HCT116 (cell line): ENCODE measurements around the gene CFL1. TPM values are rescaled to one million over a fixed set of nuclear protein-coding genes. Genes with fewer than 3 reads are reported as not detected.

ENCODE experiments used
- ATAC-seq: fragments of 200-7000 bp; cut with Tn5 transposase; 2 replicates; pipeline ENCODE4 v1.9.1; 2020; ENCODE audit warnings: mild to moderate bottlenecking, moderate library complexity
- BruUV-seq: library from RNA; stranded (reverse); fragments of 400-500 nt; replicated peaks from 2 replicates; lab custom pipeline; 2021; lab: Mats Ljungman, UMichigan
- CTCF ChIA-PET: fragments of 300-600 bp; sonication (Branson Sonifier 250); formaldehyde crosslinking; loops from one replicate; lab custom pipeline; 2021; ENCODE audit warnings: antibody characterized with exemption; lab: Charles Lee
- POLR2A ChIA-PET: fragments of 300-600, 350-600 bp; sonication (Branson Sonifier 250); formaldehyde crosslinking; loops from one replicate; lab custom pipeline; 2021; ENCODE audit warnings: antibody characterized with exemption; lab: Charles Lee
- RAD21 ChIA-PET, 2 experiments: fragments of 300-600 bp; sonication (Branson Sonifier 250); formaldehyde crosslinking; loops; one replicate each; lab custom pipeline; 2023; ENCODE audit warnings: low total read pairs in 2 of 2; ENCODE audit not compliant: uncharacterized antibody in 2 of 2, unreplicated experiment in 2 of 2, low non-redundant PET in 1 of 2; lab: Charles Lee
- DNase-seq: peaks from one replicate; pipeline ENCODE4 v3.0.0-alpha.2; 2010; ENCODE audit warnings: low read depth, low spot score
- H2AFZ ChIP-seq: fragments of 200-600 bp; shearing (Covaris generic), sonication (generic); 2 replicates; pipeline ENCODE4 v1.6.1; 2017; ENCODE audit warnings: low read depth, mixed run types, mixed read lengths, antibody characterized with exemption, low read length; ENCODE audit not compliant: poor library complexity, severe bottlenecking
- H3K27ac ChIP-seq: 2 replicates; pipeline ENCODE4 v1.5.1; 2012; ENCODE audit warnings: low read depth, low read length
- H3K27me3 ChIP-seq: fragments of 200-600 bp; sonication (generic); 2 replicates; pipeline ENCODE4 v1.6.1; 2016; ENCODE audit warnings: mixed run types, low read length, mixed read lengths; ENCODE audit not compliant: insufficient read depth
- H3K36me3 ChIP-seq, 2 experiments: fragments of 200-500 bp in 1 of 2; fragments of 200-600 bp in 1 of 2; sonication (Bioruptor generic) in 1 of 2; sonication (generic) in 1 of 2; 2 replicates each; pipeline versions ENCODE4 v1.5.1 to v1.6.1; 2014 to 2016; ENCODE audit warnings: low read length in 2 of 2, inconsistent platforms in 1 of 2, mixed read lengths in 1 of 2, mixed run types in 1 of 2; ENCODE audit not compliant: insufficient read depth in 2 of 2, control insufficient read depth in 1 of 2
- H3K4me1 ChIP-seq, 2 experiments: fragments of 200-600 bp in 1 of 2; sonication (generic) in 1 of 2; 2 replicates each; pipeline versions ENCODE4 v1.5.1 to v1.6.1; 2012 to 2017; ENCODE audit warnings: low read length in 2 of 2, inconsistent platforms in 1 of 2, mild to moderate bottlenecking in 1 of 2, mixed read lengths in 1 of 2, mixed run types in 1 of 2, moderate library complexity in 1 of 2; ENCODE audit not compliant: insufficient read depth in 2 of 2, control insufficient read depth in 1 of 2
- H3K4me2 ChIP-seq: fragments of 200-600 bp; sonication (generic); 2 replicates; pipeline ENCODE4 v1.6.1; 2017; ENCODE audit warnings: mixed run types, low read length, mixed read lengths
- H3K4me3 ChIP-seq, 2 experiments: fragments of 200-600 bp in 1 of 2; sonication (generic) in 1 of 2; replicated peaks in 1 of 2; 2 replicates each; pipeline ENCODE4 v1.5.1; 2011 to 2016; ENCODE audit warnings: low read length in 2 of 2, control low read depth in 1 of 2, low read depth in 1 of 2, mild to moderate bottlenecking in 1 of 2, mixed read lengths in 1 of 2, mixed run types in 1 of 2
- H3K79me2 ChIP-seq: fragments of 200-600 bp; sonication (generic); 2 replicates; pipeline ENCODE4 v1.6.1; 2017; ENCODE audit warnings: mild to moderate bottlenecking, mixed run types, low read length, moderate library complexity, mixed read lengths; ENCODE audit not compliant: insufficient read depth
- H3K9ac ChIP-seq: fragments of 200-600 bp; sonication (generic); 2 replicates; pipeline ENCODE4 v1.6.1; 2016; ENCODE audit warnings: low read length, mixed read lengths
- H3K9me2 ChIP-seq: fragments of 200-600 bp; sonication (generic), shearing (Covaris generic); 2 replicates; pipeline ENCODE4 v1.6.1; 2017; ENCODE audit warnings: mixed run types, mild to moderate bottlenecking, moderate library complexity; ENCODE audit not compliant: insufficient read depth
- H3K9me3 ChIP-seq, 2 experiments: fragments of 200-500 bp in 1 of 2; fragments of 200-600 bp in 1 of 2; sonication (Bioruptor generic) in 1 of 2; sonication (generic) in 1 of 2; 2 replicates each; pipeline ENCODE4 v1.6.1; 2014 to 2017; ENCODE audit warnings: low read length in 2 of 2, mixed read lengths in 2 of 2, inconsistent platforms in 1 of 2, low read depth in 1 of 2, mild to moderate bottlenecking in 1 of 2, mixed run types in 1 of 2, moderate library complexity in 1 of 2; ENCODE audit not compliant: control insufficient read depth in 1 of 2, insufficient read depth in 1 of 2
- H4K20me1 ChIP-seq: fragments of 200-600 bp; sonication (generic), shearing (Covaris generic); 2 replicates; pipeline ENCODE4 v1.6.1; 2017; ENCODE audit warnings: mixed run types, mild to moderate bottlenecking, moderate library complexity; ENCODE audit not compliant: insufficient read depth
- CBX3 ChIP-seq: IDR thresholded peaks from 2 replicates; pipeline ENCODE4 v1.6.1; 2012; ENCODE audit warnings: low read depth
- CEBPB ChIP-seq: IDR thresholded peaks from 2 replicates; pipeline ENCODE4 v1.6.1; 2012; ENCODE audit warnings: low read depth
- CTCF ChIP-seq, 3 experiments: fragments of 200-600 bp in 1 of 3; sonication (generic) in 1 of 3; IDR thresholded peaks in 2 of 3; conservative IDR thresholded peaks in 1 of 3; 2 replicates each; pipeline ENCODE4 v1.5.1; 2012 to 2017; ENCODE audit warnings: low read depth in 2 of 3, low read length in 2 of 3, antibody characterized with exemption in 1 of 3, borderline replicate concordance in 1 of 3, control low read depth in 1 of 3, mild to moderate bottlenecking in 1 of 3, mixed read lengths in 1 of 3, mixed run types in 1 of 3, moderate library complexity in 1 of 3; ENCODE audit not compliant: insufficient read depth in 1 of 3
- ELF1 ChIP-seq: IDR thresholded peaks from 2 replicates; pipeline ENCODE4 v1.6.1; 2012; ENCODE audit warnings: low read depth, borderline replicate concordance
- EZH2 ChIP-seq: fragments of 200-600 bp; sonication (generic); IDR thresholded peaks from 2 replicates; pipeline ENCODE4 v1.6.1; 2017; ENCODE audit warnings: antibody characterized with exemption, mixed run types
- EZH2phosphoT487 ChIP-seq: fragments of 200-600 bp; IDR thresholded peaks from 2 replicates; pipeline ENCODE4 v1.6.1; 2018; ENCODE audit warnings: antibody characterized with exemption, borderline replicate concordance
- FOSL1 ChIP-seq: IDR thresholded peaks from 2 replicates; pipeline ENCODE4 v1.6.1; 2012; ENCODE audit warnings: low read depth
- JUND ChIP-seq: IDR thresholded peaks from 2 replicates; pipeline ENCODE4 v1.6.1; 2012
- MAX ChIP-seq: IDR thresholded peaks from 2 replicates; pipeline ENCODE4 v1.6.1; 2012
- POLR2A ChIP-seq: IDR thresholded peaks from 2 replicates; pipeline ENCODE4 v1.7.0; 2011; ENCODE audit warnings: borderline replicate concordance; ENCODE audit not compliant: insufficient read depth, insufficient read length; ENCODE audit errors: extremely low read depth
- POLR2AphosphoS5 ChIP-seq: IDR thresholded peaks from 2 replicates; pipeline ENCODE4 v1.6.1; 2011; ENCODE audit warnings: mild to moderate bottlenecking, low read depth, low read length, moderate library complexity
- REST ChIP-seq: IDR thresholded peaks from 2 replicates; pipeline ENCODE4 v1.6.1; 2012; ENCODE audit warnings: low read depth
- TCF7L2 ChIP-seq: IDR thresholded peaks from 2 replicates; pipeline ENCODE4 v1.7.0; 2011; ENCODE audit warnings: borderline replicate concordance, inconsistent platforms; ENCODE audit not compliant: insufficient read depth, insufficient read length; ENCODE audit errors: extremely low read depth
- YY1 ChIP-seq: IDR thresholded peaks from 2 replicates; pipeline ENCODE4 v1.6.1; 2011; ENCODE audit warnings: low read length, low read depth, moderate library complexity, mild to moderate bottlenecking; ENCODE audit not compliant: insufficient replicate concordance; ENCODE audit errors: extremely low read depth
- ZFX ChIP-seq: fragments of 450-650 bp; IDR thresholded peaks from 2 replicates; pipeline ENCODE4 v1.6.1; 2017
- ZNF274 ChIP-seq: fragments of 200-500 bp; sonication (Bioruptor generic); IDR thresholded peaks from 2 replicates; pipeline ENCODE4 v1.6.1; 2014; ENCODE audit warnings: mild to moderate bottlenecking, low read depth, low read length, inconsistent platforms
- intact Hi-C: fragments of 100-400 bp; cut with micrococcal nuclease; formaldehyde crosslinking; loops from 2 replicates; pipeline ENCODE4 v1.10.0; 2022
- total RNA-seq: library from RNA; stranded (reverse); gene quantifications from one replicate; pipeline ENCODE4 v1.2.1, GENCODE V29; 2021; ENCODE audit not compliant: unreplicated experiment

CFL1 gene
- total RNA-seq, 1 experiment from 2014 or later = 1,270 TPM

- BruUV-seq = no TSS peak
- Histone ChIP-seq H3K9me2 (no peaks in the 10 kb centered on the region), H2AFZ (peak overlapping the region; percentile 14), H3K79me2 (no peaks in the 10 kb centered on the region), H3K27me3 (no peaks in the 10 kb centered on the region), H3K9ac (no peak overlapping the region), H3K4me1 (no peaks in the 10 kb centered on the region), H3K9me3 (no peaks in the 10 kb centered on the region), H3K4me2 (no peak overlapping the region), H4K20me1 (no peaks in the 10 kb centered on the region), H3K36me3 (no peaks in the 10 kb centered on the region), H3K27ac (no peak overlapping the region), H3K4me3 (no peak overlapping the region)
- CTCF ChIA-PET = interaction anchor here (0.9 kb wide), 1 partner anchor 9 kb away, joined by 3 read pairs; no protein-coding TSS in a partner anchor
- TF ChIP-seq EZH2phosphoT487 (no peak), CTCF (IDR thresholded peaks at IDR 0.05 in 2 of 3, conservative IDR thresholded peaks at IDR 0.05 in 1 of 3; ENCODE audit: borderline replicate concordance in 1 of 3, insufficient read depth in 1 of 3, low read depth in 2 of 3, low read length in 2 of 3) (no peak), POLR2AphosphoS5 (no peak), CEBPB (no peak), YY1 (no peak), ELF1 (no peak), POLR2A (no peak), ZNF274 (no peak), EZH2 (no peak), REST (no peak), ZFX (no peak), CBX3 (no peak), MAX (no peak), JUND (no peak), FOSL1 (no peak), TCF7L2 (no peak)
- ATAC-seq = no peak
- RAD21 ChIA-PET = no interaction called here
- POLR2A ChIA-PET = no interaction called here
- intact Hi-C loops = no loop called here
- no peak for DNase-seq
Observed at GRCh38 chr11:65842144-65842543, 15.8 kb downstream of the CFL1 start.
